GM19468 (cell line): Measurements from ENCODE around the gene KRTAP4-7.
"Not testable (repeated sequence)": the region's sequence is repeated elsewhere in the genome, so short reads cannot be mapped to it uniquely, and the experiment has no call there.

ENCODE experiments used
- ATAC-seq: cut with Tn5 transposase; IDR thresholded peaks from one replicate; pipeline ENCODE4 v1.9.1; 2021; ENCODE audit warnings: mild to moderate bottlenecking, moderate library complexity, moderate number of reproducible peaks; ENCODE audit not compliant: unreplicated experiment; ENCODE audit errors: extremely low read depth

Gene KRTAP4-7

GRCh38 chr17:41105347-41105746, 21.4 kb downstream of the KRTAP4-7 start, which contains the start of gene KRTAP4-9:
TSS of gene KRTAP4-9 (plus strand) at chr17:41105389. CDS start at chr17:41105389, 0 bp downstream.
- not testable (repeated sequence) for ATAC-seq

GRCh38 chr17:41107941-41108450, 24.0 kb downstream of the KRTAP4-7 start:
- ATAC-seq: no peak

- not testable (repeated sequence) for ATAC-seq
Measured at GRCh38 chr17:41108728-41109386, 24.9 kb downstream of the KRTAP4-7 start.

GRCh38 chr17:41111151-41111885, 27.4 kb downstream of the KRTAP4-7 start:
- no peak for ATAC-seq

GRCh38 chr17:41116297-41116696, 32.3 kb downstream of the KRTAP4-7 start:
- no peak for ATAC-seq

- ATAC-seq: not testable (repeated sequence)
Measured at GRCh38 chr17:41117846-41118386, 34.0 kb downstream of the KRTAP4-7 start, which contains the start of gene KRTAP4-11. TSS of gene KRTAP4-11 (minus strand) at chr17:41118373. CDS start at chr17:41118315, 58 bp downstream.

GRCh38 chr17:41118721-41119120, 34.8 kb downstream of the KRTAP4-7 start:
- no peak for ATAC-seq

GRCh38 chr17:41119696-41120690, 36.0 kb downstream of the KRTAP4-7 start:
- not testable (repeated sequence) for ATAC-seq

- ATAC-seq: no peak
Measured at GRCh38 chr17:41121742-41122141, 37.8 kb downstream of the KRTAP4-7 start.

GRCh38 chr17:41123292-41123990, 39.5 kb downstream of the KRTAP4-7 start:
- not testable (repeated sequence) for ATAC-seq

- ATAC-seq: not testable (repeated sequence)
Measured at GRCh38 chr17:41123991-41124371, 40.0 kb downstream of the KRTAP4-7 start, which contains the start of gene KRTAP4-12. TSS of gene KRTAP4-12 (minus strand) at chr17:41124182. CDS start at chr17:41124122, 60 bp downstream.

GRCh38 chr17:41125064-41125463, 41.1 kb downstream of the KRTAP4-7 start:
- ATAC-seq: no peak

GRCh38 chr17:41126412-41126811, 42.5 kb downstream of the KRTAP4-7 start:
- no peak for ATAC-seq

GRCh38 chr17:41127371-41127770, 43.4 kb downstream of the KRTAP4-7 start:
- ATAC-seq: no peak

- ATAC-seq: no peak
Measured at GRCh38 chr17:41131979-41132378, 48.0 kb downstream of the KRTAP4-7 start.

GRCh38 chr17:41133880-41134735, 50.2 kb downstream of the KRTAP4-7 start:
- no peak for ATAC-seq
